Suprapubic skin (tissue), 3 donors: ENCODE results near the gene GDF2.

Source experiments
- CTCF ChIP-seq, 2 donors: fragments of 200-600 bp in 1 of 2; fragments of 450-650 bp in 1 of 2; sonication (generic) in 1 of 2; IDR thresholded peaks; one replicate each; pipeline ENCODE4 v1.5.1; 2016 to 2019; ENCODE audit warnings: antibody characterized with exemption in 2 of 2, mild to moderate bottlenecking in 1 of 2, moderate library complexity in 1 of 2
- EP300 ChIP-seq: sonication (generic); formaldehyde crosslinking; IDR thresholded peaks from one replicate; pipeline ENCODE4 v1.6.1; 2017; ENCODE audit warnings: antibody characterized with exemption
- POLR2A ChIP-seq, 2 donors: fragments of 450-650 bp; IDR thresholded peaks; one replicate each; pipeline ENCODE4 v1.6.1; 2017; ENCODE audit warnings: antibody characterized with exemption in 2 of 2, mild to moderate bottlenecking in 2 of 2, moderate library complexity in 2 of 2

GRCh38 chr10:47370878-47371277 is 48.6 kb downstream of the GDF2 start:
- TF ChIP-seq CTCF (IDR thresholded peaks at IDR 0.05) (no peak), EP300 (no peak), POLR2A (IDR thresholded peaks at IDR 0.05) (no peak)
